GM12873 (cell line): ENCODE measurements around the gene CDK19.

Source experiments
- CTCF ChIP-seq: IDR thresholded peaks from 2 replicates; pipeline ENCODE4 v1.5.1; 2012; ENCODE audit warnings: low read depth, mild to moderate bottlenecking, moderate library complexity, low read length, control low read depth; ENCODE audit not compliant: insufficient read depth; ENCODE audit errors: missing control alignments

The CDK19 gene

GRCh38 chr6:110643175-110643574 lies 172.1 kb downstream of the CDK19 start:
- TF ChIP-seq CTCF = no peak

DNA sequence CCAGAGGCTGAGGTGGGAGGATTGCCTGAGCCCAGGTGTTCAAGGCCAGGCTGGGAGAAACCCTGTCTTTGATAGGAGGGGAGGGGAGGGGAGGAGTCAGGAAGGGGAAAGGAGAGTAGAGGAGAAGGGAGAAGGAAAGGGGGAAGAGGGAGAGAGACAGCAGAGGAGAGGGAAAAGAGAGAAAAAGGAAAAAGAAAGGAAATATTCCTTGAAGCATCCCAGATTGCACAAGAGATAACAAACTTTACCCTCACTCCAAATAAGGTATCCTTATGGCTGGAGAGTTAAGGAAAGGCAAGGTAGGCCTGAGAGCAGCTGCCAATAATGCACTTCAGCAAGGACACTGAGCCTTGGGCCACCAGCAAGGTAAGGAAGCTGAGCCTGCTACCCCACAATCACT lies 172.6 kb downstream of the CDK19 start:
- TF ChIP-seq CTCF = no peak

DNA sequence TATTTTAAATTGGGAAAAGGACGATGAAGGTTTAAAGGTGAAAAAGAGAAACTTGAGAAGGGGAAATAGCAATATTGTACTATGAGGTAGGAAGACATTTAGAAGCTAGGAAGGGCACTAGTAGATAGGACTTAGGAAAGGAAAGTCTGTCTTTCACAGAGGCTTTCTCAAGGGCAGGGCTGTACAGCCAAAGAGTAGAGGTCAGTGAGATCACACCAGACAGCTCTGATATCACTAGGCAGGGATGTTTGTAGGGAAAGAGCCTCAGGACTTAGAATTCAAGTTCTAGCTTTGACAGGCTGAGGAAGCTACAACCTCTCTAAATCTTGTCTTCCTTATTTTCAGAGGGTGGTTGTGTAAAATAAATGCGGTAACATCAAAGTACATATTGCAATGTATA lies 178.5 kb downstream of the CDK19 start:
- no peak for TF ChIP-seq CTCF

- no peak for TF ChIP-seq CTCF
Observed at GRCh38 chr6:110635096-110635495, 180.2 kb downstream of the CDK19 start.

DNA sequence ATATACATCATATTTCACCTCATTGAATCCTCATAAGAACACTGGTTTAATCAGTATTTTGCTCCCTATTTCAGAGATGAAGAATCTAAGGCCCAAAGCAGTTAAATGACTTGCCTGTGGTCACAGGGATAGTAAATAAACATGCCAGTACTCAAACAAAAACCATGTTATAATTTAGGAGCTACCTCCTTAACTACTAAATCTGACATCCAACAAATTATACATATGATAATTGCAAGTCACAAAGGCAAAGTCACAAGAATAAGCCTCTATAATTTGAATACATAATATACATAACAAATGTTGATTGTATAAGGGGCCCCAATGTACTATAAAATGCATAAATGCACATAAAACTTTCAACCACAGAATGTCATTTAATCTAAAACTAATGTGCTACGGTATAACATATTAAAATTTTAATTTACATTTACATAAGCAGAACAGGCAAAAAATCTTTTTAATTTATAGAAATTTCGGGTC lies 181.5 kb downstream of the CDK19 start:
- no peak for TF ChIP-seq CTCF

DNA sequence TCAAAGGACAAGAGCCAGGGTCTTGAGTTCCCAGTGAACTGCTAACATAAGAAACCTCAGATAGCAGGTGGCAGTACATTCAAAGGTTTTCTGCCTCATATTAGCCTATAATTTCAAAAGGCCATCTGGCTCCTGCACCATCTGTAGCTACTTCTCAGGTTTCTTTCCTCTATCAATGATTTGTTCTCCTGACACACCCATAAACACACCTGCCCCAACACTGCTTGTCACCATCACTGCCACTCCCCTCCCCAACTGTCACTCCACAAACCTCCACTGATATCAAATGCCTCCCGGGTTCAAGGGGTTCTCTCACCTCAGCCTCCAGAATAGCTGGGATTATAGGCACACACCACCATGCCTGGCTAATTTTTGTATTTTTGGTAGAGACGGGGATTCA lies 186.1 kb downstream of the CDK19 start:
- TF ChIP-seq CTCF = no peak

DNA sequence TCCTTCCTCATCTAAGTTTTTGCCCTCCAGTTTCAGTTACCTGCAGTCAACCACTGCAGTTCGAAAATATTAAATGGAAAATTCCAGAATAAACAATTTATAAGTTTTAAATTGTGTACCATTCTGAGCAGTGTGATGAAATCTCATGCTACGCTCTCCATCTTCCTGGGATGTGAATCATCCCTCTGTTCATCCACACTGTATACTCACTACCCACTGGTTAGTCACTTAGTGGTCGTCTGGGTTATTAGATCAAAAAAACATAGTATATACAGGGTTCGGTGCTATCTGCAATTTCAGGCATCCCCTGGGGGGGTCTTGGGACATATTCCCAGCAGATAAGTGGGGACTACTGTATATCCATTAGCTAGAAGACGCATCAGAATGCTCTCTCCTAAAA lies 186.9 kb downstream of the CDK19 start:
- no peak for TF ChIP-seq CTCF
